SK-N-SH (cell line): ENCODE results near the gene RBP2. TPM values are rescaled to one million over a fixed set of nuclear protein-coding genes. Genes with fewer than 3 reads are reported as not detected.

Source experiments
- CTCF ChIA-PET: fragments of 300-600, 350-600 bp; formaldehyde crosslinking; extraction: SDS; loops from one replicate; lab custom pipeline; 2021; lab: Yijun Ruan, JAX
- POLR2A ChIA-PET: fragments of 350-600 bp; sonication (Branson Sonifier 250); formaldehyde crosslinking; extraction: SDS; loops from one replicate; lab custom pipeline; 2020; ENCODE audit warnings: antibody characterized with exemption, inconsistent platforms; lab: Yijun Ruan, JAX
- DNase-seq: peaks from one replicate; pipeline ENCODE4 v3.0.0; 2012
- H2AFZ ChIP-seq: fragments of 200-600 bp; sonication (generic); 2 replicates; pipeline ENCODE4 v1.8.1; 2016; ENCODE audit warnings: antibody characterized with exemption, mild to moderate bottlenecking, low read depth
- H3F3A ChIP-seq: fragments of 200-600 bp; sonication (generic); replicated peaks from 2 replicates; pipeline ENCODE3; 2016; ENCODE audit warnings: antibody characterized with exemption, mild to moderate bottlenecking; ENCODE audit not compliant: insufficient read depth
- H3K27ac ChIP-seq, 2 experiments: fragments of 200-500 bp in 1 of 2; fragments of 200-600 bp in 1 of 2; sonication (Bioruptor generic) in 1 of 2; sonication (generic), shearing (Covaris generic) in 1 of 2; 2 replicates each; pipeline versions ENCODE4 v1.5.1 to v1.6.1; 2014 to 2016; ENCODE audit warnings: low read depth in 2 of 2, inconsistent platforms in 1 of 2, low read length in 1 of 2, mild to moderate bottlenecking in 1 of 2, mixed read lengths in 1 of 2
- H3K27me3 ChIP-seq: fragments of 200-600 bp; sonication (generic), shearing (Covaris generic); 2 replicates; pipeline ENCODE4 v1.6.1; 2016; ENCODE audit warnings: mixed run types; ENCODE audit not compliant: insufficient read depth
- H3K36me3 ChIP-seq, 2 experiments: fragments of 200-500 bp in 1 of 2; fragments of 200-600 bp in 1 of 2; sonication (Bioruptor generic) in 1 of 2; sonication (generic) in 1 of 2; replicated peaks in 1 of 2; 2 replicates each; pipeline versions ENCODE3 to v1.5.1; 2014 to 2016; ENCODE audit warnings: low read length in 1 of 2, mild to moderate bottlenecking in 1 of 2; ENCODE audit not compliant: insufficient read depth in 2 of 2, control insufficient read depth in 1 of 2
- H3K4me1 ChIP-seq, 2 experiments: fragments of 200-500 bp in 1 of 2; fragments of 200-600 bp in 1 of 2; sonication (Bioruptor generic) in 1 of 2; sonication (generic), shearing (Covaris generic) in 1 of 2; 2 replicates each; pipeline versions ENCODE4 v1.5.1 to v1.6.1; 2014 to 2016; ENCODE audit warnings: low read depth in 1 of 2, low read length in 1 of 2, mixed run types in 1 of 2; ENCODE audit not compliant: insufficient read depth in 2 of 2, control insufficient read depth in 1 of 2
- H3K4me2 ChIP-seq: fragments of 200-600 bp; sonication (generic), shearing (Covaris generic); 2 replicates; pipeline ENCODE4 v1.6.1; 2017; ENCODE audit warnings: mixed run types
- H3K4me3 ChIP-seq, 2 experiments: fragments of 200-500 bp in 1 of 2; fragments of 200-600 bp in 1 of 2; sonication (Bioruptor generic) in 1 of 2; sonication (generic), shearing (Covaris generic) in 1 of 2; 2 replicates each; pipeline versions ENCODE4 v1.5.1 to v1.8.1; 2014 to 2016; ENCODE audit warnings: low read depth in 2 of 2, inconsistent platforms in 1 of 2, low read length in 1 of 2, mild to moderate bottlenecking in 1 of 2, mixed read lengths in 1 of 2, moderate library complexity in 1 of 2
- H3K79me2 ChIP-seq: fragments of 200-600 bp; sonication (generic); 2 replicates; pipeline ENCODE4 v1.8.1; 2017; ENCODE audit warnings: mild to moderate bottlenecking; ENCODE audit not compliant: insufficient read depth
- H3K9ac ChIP-seq: fragments of 200-600 bp; sonication (generic); 2 replicates; pipeline ENCODE4 v1.6.1; 2017; ENCODE audit warnings: mixed run types
- H3K9me2 ChIP-seq: fragments of 200-600 bp; sonication (generic); 2 replicates; pipeline ENCODE4 v1.6.1; 2017; ENCODE audit warnings: mixed run types
- H3K9me3 ChIP-seq: fragments of 200-600 bp; sonication (generic); 2 replicates; pipeline ENCODE4 v1.6.1; 2017; ENCODE audit warnings: mixed run types, mild to moderate bottlenecking, moderate library complexity
- H4K20me1 ChIP-seq: fragments of 200-600 bp; sonication (generic); 2 replicates; pipeline ENCODE4 v1.6.1; 2017; ENCODE audit warnings: mild to moderate bottlenecking, mixed run types; ENCODE audit not compliant: insufficient read depth
- CHD2 ChIP-seq: fragments of 150-350 bp; IDR thresholded peaks from 2 replicates; pipeline ENCODE4 v1.6.1; 2018; ENCODE audit warnings: low read length; ENCODE audit not compliant: partially characterized antibody
- ELF1 ChIP-seq: IDR thresholded peaks from 2 replicates; pipeline ENCODE4 v1.4.0; 2012
- FOXJ3 ChIP-seq: sonication (generic); formaldehyde crosslinking; IDR thresholded peaks from 2 replicates; pipeline ENCODE4 v1.5.1; 2020; ENCODE audit warnings: mild to moderate bottlenecking, missing genetic modification reagents
- GABPA ChIP-seq: IDR thresholded peaks from 2 replicates; pipeline ENCODE4 v1.4.0; 2012; ENCODE audit warnings: low read depth, mild to moderate bottlenecking
- GATA2 ChIP-seq: sonication (generic); formaldehyde crosslinking; IDR thresholded peaks from 2 replicates; pipeline ENCODE4 v1.5.0; 2020; ENCODE audit warnings: mild to moderate bottlenecking, missing genetic modification reagents
- MEF2A ChIP-seq: IDR thresholded peaks from 2 replicates; pipeline ENCODE4 v1.4.0; 2012; ENCODE audit warnings: low read depth, borderline replicate concordance
- NFIC ChIP-seq: IDR thresholded peaks from 2 replicates; pipeline ENCODE4 v1.4.0; 2012; ENCODE audit warnings: borderline replicate concordance
- NRF1 ChIP-seq: IDR thresholded peaks from 2 replicates; pipeline ENCODE4 v1.6.1; 2012; ENCODE audit warnings: low read depth, mild to moderate bottlenecking, low read length
- POLR2AphosphoS5 ChIP-seq: IDR thresholded peaks from 2 replicates; pipeline ENCODE4 v1.6.1; 2012; ENCODE audit warnings: low read depth, low read length
- RCOR1 ChIP-seq: fragments of 150-350 bp; IDR thresholded peaks from 2 replicates; pipeline ENCODE4 v1.6.1; 2017; ENCODE audit warnings: antibody characterized with exemption, low read length
- RFX5 ChIP-seq: IDR thresholded peaks from 2 replicates; pipeline ENCODE4 v1.6.1; 2012; ENCODE audit warnings: mild to moderate bottlenecking, improper control_type of control experiment, low read length
- TAF1 ChIP-seq: IDR thresholded peaks from 2 replicates; pipeline ENCODE4 v1.6.1; 2012; ENCODE audit warnings: low read depth, mild to moderate bottlenecking, low read length, moderate library complexity, borderline replicate concordance
- TCF12 ChIP-seq: IDR thresholded peaks from 2 replicates; pipeline ENCODE4 v1.4.0; 2012
- YY1 ChIP-seq: IDR thresholded peaks from 2 replicates; pipeline ENCODE4 v1.4.0; 2012; ENCODE audit warnings: low read depth, mild to moderate bottlenecking
- WGBS: methylation state at CpG from one replicate; pipeline ENCODE4 v1.1.6; 2017; ENCODE audit warnings: low lambda C conversion rate; 5-methylcytosine and 5-hydroxymethylcytosine counted together
- polyA plus RNA-seq, 3 experiments: library from polyadenylated mRNA; depleted of rRNA; stranded (reverse); fragments of >200 nt; gene quantifications; 2 replicates each; pipeline ENCODE4 v1.2.3, GENCODE V29; 2012
- TF ChIP-seq, protein P1 (sequence below): IDR thresholded peaks from 2 replicates; pipeline ENCODE4 v1.4.0; 2012; ENCODE audit warnings: low read depth
- TF ChIP-seq, protein P2 (sequence below): IDR thresholded peaks from 2 replicates; pipeline ENCODE4 v1.4.0; 2012; ENCODE audit warnings: low read depth, borderline replicate concordance
- TF ChIP-seq, protein P3 (sequence below): fragments of 150-350 bp; IDR thresholded peaks from 2 replicates; pipeline ENCODE4 v1.6.1; 2016; ENCODE audit warnings: mild to moderate bottlenecking, low read depth, low read length
- TF ChIP-seq, protein P4 (sequence below): fragments of 200-600 bp; sonication (generic); IDR thresholded peaks from 2 replicates; pipeline ENCODE4 v1.6.1; 2017; ENCODE audit warnings: antibody characterized with exemption, mild to moderate bottlenecking, moderate library complexity

Gene RBP2
- polyA plus RNA-seq, 1 of the 3 experiments (the other 2 are of a cell fraction), result not detected

DNA sequence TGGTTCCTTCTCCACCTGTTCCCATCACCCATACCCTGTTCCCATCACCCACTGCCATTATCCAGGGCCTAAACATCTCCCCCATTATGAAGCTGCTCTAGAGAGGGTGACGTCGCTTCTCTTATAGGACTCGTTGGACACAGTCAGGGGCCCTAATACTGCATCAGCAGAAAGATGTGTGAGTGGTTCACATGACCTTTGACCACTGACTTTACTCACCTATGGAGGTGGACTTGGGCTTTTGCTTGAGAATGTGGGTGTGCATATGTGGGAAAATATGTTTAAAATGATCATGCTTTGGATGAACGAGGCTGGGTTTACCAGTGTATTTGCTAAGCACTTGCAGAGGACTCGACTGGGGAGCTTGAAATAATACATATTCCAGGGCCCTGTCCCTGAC lies 26.8 kb downstream of the RBP2 start:
- Histone ChIP-seq H4K20me1 (no peaks in the 10 kb centered on the region), H3K4me2 (no peak overlapping the region), H3K4me3 (no peak overlapping the region), H3F3A (no peaks in the 10 kb centered on the region), H3K79me2 (no peaks in the 10 kb centered on the region), H3K9me2 (no peaks in the 10 kb centered on the region), H3K27ac (no peak overlapping the region), H3K4me1 (no peaks in the 10 kb centered on the region), H3K27me3 (no peaks in the 10 kb centered on the region), H2AFZ (no peak overlapping the region), H3K9me3 (no peaks in the 10 kb centered on the region), H3K36me3 (no peaks in the 10 kb centered on the region), H3K9ac (no peak overlapping the region)
- no peak for TF ChIP-seq POLR2AphosphoS5
- TF ChIP-seq, protein P1, sequence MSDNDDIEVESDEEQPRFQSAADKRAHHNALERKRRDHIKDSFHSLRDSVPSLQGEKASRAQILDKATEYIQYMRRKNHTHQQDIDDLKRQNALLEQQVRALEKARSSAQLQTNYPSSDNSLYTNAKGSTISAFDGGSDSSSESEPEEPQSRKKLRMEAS, result no peak
- no peak for TF ChIP-seq ELF1
- no peak for TF ChIP-seq YY1
- TF ChIP-seq TAF1, result no peak
- TF ChIP-seq GABPA, result no peak
- TF ChIP-seq, protein P2, sequence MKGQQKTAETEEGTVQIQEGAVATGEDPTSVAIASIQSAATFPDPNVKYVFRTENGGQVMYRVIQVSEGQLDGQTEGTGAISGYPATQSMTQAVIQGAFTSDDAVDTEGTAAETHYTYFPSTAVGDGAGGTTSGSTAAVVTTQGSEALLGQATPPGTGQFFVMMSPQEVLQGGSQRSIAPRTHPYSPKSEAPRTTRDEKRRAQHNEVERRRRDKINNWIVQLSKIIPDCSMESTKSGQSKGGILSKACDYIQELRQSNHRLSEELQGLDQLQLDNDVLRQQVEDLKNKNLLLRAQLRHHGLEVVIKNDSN, result no peak
- no peak for TF ChIP-seq GATA2 (CRISPR knock-in tag)
- no peak for TF ChIP-seq RCOR1
- TF ChIP-seq FOXJ3, result no peak
- no peak for TF ChIP-seq CHD2
- TF ChIP-seq MEF2A, result no peak
- POLR2A ChIA-PET, result no interaction called here
- whole genome bisulfite sequencing, result 71% methylated on average over 5 of the region's 5 CpGs
- CTCF ChIA-PET, result no interaction called here
- no peak for DNase-seq

DNA sequence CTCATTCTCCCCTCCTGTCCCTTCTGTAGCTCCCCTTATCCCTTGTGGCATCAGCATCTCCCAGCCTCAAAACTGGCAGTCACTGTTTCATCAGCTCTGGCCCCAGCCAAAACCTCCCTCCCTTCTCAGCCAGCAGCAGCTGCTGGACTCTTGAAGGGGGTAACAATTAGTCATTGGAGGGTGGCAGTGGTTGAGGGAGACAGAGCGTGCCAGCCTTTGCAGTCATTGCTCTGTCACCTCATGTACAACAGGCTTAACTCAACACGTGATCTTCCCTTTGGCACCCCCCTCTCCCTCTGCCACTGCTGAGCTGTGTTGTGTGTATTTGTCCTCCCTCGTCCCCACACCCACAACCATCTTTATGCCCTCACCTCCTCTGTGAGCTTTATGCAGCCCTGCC lies 28.2 kb downstream of the RBP2 start:
- Histone ChIP-seq H3K9me3 (no peaks in the 10 kb centered on the region), H3K79me2 (no peaks in the 10 kb centered on the region), H4K20me1 (no peaks in the 10 kb centered on the region), H3K4me1 (no peaks in the 10 kb centered on the region), H3F3A (no peaks in the 10 kb centered on the region), H3K9ac (no peak overlapping the region), H3K27me3 (no peaks in the 10 kb centered on the region), H3K9me2 (no peaks in the 10 kb centered on the region), H2AFZ (no peak overlapping the region), H3K27ac (no peak overlapping the region), H3K4me3 (no peak overlapping the region), H3K36me3 (no peaks in the 10 kb centered on the region), H3K4me2 (no peak overlapping the region)
- POLR2A ChIA-PET, result no interaction called here
- CTCF ChIA-PET, result no interaction called here
- TF ChIP-seq TAF1 (no peak), RFX5 (no peak), GATA2 (CRISPR knock-in tag) (no peak), TCF12 (no peak), NFIC (no peak), NRF1 (no peak)
- TF ChIP-seq, protein P3, sequence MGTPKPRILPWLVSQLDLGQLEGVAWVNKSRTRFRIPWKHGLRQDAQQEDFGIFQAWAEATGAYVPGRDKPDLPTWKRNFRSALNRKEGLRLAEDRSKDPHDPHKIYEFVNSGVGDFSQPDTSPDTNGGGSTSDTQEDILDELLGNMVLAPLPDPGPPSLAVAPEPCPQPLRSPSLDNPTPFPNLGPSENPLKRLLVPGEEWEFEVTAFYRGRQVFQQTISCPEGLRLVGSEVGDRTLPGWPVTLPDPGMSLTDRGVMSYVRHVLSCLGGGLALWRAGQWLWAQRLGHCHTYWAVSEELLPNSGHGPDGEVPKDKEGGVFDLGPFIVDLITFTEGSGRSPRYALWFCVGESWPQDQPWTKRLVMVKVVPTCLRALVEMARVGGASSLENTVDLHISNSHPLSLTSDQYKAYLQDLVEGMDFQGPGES, result no peak
- TF ChIP-seq, protein P1, result no peak
- TF ChIP-seq, protein P4, sequence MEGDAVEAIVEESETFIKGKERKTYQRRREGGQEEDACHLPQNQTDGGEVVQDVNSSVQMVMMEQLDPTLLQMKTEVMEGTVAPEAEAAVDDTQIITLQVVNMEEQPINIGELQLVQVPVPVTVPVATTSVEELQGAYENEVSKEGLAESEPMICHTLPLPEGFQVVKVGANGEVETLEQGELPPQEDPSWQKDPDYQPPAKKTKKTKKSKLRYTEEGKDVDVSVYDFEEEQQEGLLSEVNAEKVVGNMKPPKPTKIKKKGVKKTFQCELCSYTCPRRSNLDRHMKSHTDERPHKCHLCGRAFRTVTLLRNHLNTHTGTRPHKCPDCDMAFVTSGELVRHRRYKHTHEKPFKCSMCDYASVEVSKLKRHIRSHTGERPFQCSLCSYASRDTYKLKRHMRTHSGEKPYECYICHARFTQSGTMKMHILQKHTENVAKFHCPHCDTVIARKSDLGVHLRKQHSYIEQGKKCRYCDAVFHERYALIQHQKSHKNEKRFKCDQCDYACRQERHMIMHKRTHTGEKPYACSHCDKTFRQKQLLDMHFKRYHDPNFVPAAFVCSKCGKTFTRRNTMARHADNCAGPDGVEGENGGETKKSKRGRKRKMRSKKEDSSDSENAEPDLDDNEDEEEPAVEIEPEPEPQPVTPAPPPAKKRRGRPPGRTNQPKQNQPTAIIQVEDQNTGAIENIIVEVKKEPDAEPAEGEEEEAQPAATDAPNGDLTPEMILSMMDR, result no peak
- no peak for DNase-seq
- 66% methylated on average over 3 of the region's 3 CpGs for WGBS
